ENCODE data around the gene MAP3K7.

Gene MAP3K7

DNA sequence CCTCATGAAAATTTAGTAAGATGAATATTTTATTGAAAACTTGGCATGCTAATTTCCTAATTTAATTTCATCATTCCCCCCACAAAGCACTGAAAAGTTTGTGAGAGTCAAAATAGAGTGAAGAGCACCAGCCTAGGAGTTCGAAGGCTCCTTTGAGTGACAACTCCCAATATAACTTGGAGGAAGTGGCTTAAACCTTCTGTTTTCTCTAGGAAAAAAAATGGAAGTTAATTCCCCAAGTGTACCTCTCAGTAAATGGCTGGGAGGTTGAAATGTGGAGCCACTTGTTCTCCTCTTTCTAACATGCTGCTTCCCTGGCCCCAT lies 107.3 kb downstream of the MAP3K7 start:
- DNase-seq: no peak

- peak; percentile 81 for DNase-seq
These were observed 107.9 kb downstream of the MAP3K7 start for GRCh38 chr6:90478789-90479602.

DNA sequence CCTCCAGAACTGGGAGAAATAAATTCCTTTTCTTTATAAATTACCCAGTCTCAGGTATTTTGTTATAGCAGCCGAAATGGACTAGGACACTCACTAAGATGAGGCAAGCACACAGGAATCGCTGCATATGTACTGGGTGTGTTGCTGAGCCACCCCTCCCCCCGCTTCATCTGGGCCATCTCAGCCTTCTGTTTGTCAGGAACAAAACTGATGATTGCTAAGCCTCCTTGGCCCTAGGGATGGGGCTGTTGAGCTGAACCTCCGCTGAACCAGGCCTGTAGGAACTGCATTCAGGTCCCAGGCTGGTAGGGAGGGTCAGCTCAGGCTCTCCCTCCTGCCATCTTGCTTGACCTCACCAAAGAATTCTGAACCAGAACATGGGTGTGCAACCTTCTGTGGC lies 108.6 kb downstream of the MAP3K7 start:
- DNase-seq: no peak

DNA sequence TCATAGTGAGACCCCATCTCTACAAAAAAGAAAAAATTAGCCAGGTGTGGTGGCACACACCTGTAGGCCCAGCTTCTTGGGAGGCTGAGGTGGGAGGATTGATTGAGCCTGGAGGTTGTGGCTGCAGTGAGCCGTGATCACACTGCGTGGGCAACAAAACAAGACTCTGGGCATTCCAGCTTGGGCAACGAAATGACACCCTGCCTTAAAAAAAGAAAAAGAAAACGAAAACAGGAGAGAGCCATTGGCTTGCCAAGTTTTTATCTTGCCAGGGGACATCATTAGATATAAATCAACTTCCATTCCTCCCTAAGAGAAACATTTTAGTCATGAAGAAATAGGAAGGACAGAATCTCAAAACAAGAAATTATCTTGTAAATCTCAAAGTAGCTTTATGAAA lies 109.5 kb downstream of the MAP3K7 start:
- DNase-seq: no peak

DNA sequence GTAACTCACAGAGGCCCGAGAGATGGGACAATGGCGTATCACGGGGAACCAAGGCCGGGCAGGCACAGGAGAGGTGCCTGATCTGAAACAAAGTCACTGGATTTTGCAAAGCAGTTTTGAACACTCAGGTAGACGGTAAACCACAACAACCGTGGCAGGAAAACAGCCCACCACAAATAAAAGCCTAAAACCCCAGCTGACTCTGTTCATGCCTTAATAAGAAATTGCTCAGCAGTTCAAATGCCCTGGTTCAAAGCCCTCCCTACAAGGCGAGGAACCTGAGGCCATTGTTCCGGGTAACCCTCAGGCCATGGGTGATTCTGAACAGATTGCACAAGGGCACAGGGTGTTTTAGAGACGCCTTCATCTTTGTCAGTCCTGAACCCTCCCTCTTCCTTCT lies 114.2 kb downstream of the MAP3K7 start:
- no peak for DNase-seq

- no peak for DNase-seq
These were observed 115.6 kb downstream of the MAP3K7 start for GRCh38 chr6:90471263-90471662.

DNA sequence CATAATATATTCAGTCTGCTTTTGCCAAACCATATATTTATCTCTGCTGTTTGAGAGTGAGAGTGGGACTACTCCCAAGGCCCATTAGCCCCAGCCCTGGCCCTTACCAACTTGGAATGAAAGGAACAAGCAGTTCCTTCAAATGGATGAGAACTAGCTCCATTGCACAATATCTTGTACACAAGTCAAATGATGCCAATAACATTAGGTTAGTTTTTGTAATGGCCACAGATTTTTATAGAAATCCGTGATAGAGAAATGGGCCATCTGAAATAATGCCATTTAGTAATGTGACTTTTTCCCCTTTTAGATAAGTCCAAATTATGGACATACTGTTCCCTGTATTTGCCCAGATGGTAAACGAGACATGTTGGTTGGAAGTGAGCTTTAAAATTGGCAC lies 117.0 kb downstream of the MAP3K7 start:
- no peak for DNase-seq

DNA sequence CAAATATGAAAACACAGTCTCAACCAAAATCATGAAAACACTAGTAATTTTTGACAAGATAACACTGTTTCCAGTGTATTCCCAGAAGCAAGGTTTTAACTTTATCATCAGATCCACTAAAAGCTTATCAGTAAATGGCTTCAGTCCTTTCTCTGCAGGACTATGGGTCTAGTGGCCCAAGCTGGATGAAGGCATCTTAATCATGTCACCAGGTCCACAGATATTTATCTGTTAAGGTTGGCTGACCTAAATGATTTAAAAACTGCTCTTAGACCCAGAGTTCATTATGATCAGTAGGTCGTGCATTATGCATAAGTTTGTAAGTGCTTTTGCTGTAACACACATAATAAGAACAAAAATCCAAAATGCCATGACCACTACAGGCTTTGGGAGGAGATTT lies 118.0 kb downstream of the MAP3K7 start:
- DNase-seq: no peak

- DNase-seq: no peak
These were observed 118.8 kb downstream of the MAP3K7 start for GRCh38 chr6:90468080-90468479.

DNA sequence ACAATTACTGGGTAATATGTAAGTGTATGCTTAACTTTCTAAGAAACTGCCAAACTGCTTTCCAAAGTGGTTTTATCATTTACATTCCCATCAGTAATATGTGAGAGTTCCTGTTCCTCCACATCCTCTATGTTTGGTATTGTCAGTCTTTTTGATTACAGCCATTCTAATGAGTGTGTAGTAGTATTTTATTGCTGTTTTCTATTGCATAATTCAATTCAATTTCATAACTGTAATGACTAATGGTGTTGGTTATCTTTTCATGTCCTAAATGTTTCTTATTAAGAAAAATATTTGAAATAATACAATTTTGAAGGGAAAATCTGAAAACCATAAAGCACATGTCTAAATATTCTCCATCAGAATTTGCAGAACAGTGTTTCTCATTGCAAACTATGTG lies 119.3 kb downstream of the MAP3K7 start:
- no peak for DNase-seq

DNA sequence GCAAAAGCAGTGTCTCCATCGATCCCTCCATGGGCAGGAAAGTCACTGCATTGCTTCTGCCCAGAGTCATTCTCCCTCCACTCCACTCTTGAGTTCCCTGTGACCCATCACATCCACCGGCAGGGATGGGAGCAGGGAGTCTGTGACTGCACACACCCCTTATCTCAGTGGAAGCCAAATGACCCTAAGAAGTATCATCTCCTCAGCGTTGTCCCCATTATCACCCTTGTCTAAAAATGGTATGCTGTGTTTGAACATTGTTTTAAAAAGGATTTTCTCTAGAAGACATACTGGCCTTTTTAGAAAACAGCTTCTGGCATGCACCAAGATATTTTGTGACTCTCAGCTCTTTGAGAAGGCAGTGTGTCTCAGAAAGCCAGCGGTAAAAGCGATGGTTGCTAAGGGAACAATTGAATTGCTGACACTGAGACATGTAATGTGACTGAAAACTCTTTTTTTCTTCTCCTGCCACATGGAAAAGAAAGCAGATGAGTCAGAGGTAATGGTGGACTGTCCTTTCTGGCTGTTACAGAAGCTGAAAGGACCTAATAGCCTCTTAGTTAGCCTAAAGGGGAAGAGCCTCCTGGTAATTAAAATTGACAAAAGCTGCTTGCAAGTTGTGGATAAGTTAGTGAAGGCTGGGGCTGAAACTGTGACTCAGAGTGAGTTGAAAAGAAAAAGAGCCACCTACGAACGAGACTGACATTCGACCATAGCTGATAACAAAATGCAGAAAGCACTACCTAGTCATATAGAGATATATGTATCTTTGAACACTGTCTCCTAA lies 120.5 kb downstream of the MAP3K7 start:
- no peak for DNase-seq

DNA sequence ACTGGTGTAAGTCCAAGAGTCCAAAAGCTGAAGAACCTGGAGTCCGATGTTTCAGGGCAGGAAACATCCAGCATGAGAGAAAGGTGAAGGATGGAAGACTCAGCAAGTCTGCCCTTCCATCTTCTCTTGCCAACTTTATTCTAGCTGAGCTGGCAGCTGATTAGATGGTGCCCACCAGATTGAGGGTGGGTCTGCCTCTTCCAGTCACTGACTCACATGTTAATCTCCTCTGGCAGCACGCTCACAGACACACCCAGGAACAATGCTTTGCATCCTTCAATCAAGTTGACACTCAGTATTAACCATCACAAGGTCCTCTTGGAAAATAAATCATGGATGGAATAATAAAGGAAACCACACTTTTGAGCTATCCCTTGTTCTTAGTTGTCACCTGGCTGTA lies 121.2 kb downstream of the MAP3K7 start:
- no peak for DNase-seq

- no peak for DNase-seq
These were observed 122.4 kb downstream of the MAP3K7 start for GRCh38 chr6:90464507-90464906.

- DNase-seq: no peak
These were observed 123.0 kb downstream of the MAP3K7 start for GRCh38 chr6:90463874-90464273.
